ENCODE data around the gene HOXA13.

The HOXA13 gene

GRCh38 chr7:27179503-27180430 is 20.1 kb downstream of the HOXA13 start:
- DNase-seq: peak; percentile 65

DNA sequence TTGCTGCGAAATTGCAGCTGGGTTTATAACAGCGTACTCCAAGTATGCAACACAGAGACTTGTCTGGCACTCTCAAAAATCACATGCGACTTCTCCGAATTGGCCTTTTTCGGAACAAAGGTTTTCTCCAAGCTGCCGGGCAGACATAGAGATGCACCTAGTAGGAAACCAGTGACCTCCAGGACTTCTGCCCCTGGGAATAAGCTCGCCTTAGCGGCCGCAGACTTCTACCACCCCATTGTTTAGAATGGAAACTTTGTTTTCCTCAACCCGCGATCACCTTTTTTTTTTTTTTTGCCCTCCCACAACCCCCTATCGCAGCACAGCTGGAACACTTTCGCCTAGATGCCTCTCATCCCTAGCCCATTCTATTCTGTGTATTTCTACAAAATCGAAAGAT is 20.9 kb downstream of the HOXA13 start:
- DNase-seq: no peak

- DNase-seq: no peak
Observed at GRCh38 chr7:27178366-27178765, 21.5 kb downstream of the HOXA13 start.

DNA sequence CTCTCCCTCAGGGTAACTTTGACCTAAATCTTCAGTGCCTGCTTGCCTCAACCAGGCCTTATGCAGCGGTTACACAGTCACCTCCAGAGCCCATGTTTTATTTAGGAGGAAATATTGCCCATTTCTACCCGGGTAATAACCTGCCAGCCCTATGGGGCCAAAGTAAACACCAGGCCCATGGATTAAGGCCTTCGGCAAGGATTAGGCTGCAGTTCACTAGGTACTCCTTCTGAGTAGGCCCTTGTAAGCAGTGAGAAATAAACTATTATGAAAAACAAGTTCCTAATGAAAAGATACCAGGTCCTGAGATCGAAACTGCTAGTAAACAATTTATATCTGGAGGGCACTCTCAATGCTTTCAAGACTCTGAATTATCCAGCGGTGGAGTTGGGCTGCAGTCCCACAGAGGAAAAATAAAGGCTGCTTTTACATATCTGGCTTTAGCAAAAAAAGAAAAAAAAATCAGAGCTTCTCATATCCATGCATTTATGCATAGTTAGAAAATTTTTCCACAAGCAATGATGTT is 22.0 kb downstream of the HOXA13 start:
- DNase-seq: no peak

GRCh38 chr7:27176962-27177794 is 22.7 kb downstream of the HOXA13 start:
- no peak for DNase-seq

GRCh38 chr7:27176524-27176845 is 23.4 kb downstream of the HOXA13 start:
- no peak for DNase-seq

GRCh38 chr7:27175626-27176523 is 24.0 kb downstream of the HOXA13 start:
- DNase-seq: no peak

DNA sequence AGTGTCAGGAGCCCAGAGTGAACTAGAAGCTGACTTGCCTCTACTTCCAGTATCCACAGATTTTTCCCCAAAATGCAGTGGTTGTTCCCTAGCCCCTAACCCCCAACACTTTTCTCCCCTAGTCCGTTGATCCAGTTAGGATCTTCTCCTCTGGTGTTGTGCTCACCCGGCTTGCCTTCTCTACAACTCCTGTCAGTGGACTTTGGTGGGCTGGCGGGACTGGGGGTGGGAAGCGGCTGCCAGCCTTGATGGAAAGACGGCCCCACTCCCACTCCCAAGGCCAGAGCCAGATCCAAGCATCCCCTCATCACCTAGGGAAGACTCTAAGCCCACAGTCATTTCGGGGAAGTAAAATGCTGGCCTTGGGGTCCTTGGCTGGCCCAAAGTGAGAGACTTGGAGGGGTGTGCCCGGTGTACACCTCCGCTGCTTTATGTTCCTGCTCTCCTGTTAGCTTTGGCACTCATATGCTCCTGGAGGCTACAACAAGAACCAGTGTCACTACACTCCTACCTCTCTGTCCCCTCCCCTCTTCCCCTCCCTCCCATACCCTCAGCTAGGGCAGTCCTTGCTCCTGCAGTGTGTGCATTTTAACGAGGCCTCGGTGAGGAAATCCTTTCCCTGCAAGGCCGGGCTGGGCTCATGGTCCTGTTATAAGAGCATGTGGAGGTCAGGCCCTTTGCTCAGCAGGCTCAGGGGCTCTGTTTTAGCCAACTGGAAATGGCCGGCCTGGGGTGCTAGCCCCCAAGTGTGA is 24.8 kb downstream of the HOXA13 start:
- DNase-seq: no peak

DNA sequence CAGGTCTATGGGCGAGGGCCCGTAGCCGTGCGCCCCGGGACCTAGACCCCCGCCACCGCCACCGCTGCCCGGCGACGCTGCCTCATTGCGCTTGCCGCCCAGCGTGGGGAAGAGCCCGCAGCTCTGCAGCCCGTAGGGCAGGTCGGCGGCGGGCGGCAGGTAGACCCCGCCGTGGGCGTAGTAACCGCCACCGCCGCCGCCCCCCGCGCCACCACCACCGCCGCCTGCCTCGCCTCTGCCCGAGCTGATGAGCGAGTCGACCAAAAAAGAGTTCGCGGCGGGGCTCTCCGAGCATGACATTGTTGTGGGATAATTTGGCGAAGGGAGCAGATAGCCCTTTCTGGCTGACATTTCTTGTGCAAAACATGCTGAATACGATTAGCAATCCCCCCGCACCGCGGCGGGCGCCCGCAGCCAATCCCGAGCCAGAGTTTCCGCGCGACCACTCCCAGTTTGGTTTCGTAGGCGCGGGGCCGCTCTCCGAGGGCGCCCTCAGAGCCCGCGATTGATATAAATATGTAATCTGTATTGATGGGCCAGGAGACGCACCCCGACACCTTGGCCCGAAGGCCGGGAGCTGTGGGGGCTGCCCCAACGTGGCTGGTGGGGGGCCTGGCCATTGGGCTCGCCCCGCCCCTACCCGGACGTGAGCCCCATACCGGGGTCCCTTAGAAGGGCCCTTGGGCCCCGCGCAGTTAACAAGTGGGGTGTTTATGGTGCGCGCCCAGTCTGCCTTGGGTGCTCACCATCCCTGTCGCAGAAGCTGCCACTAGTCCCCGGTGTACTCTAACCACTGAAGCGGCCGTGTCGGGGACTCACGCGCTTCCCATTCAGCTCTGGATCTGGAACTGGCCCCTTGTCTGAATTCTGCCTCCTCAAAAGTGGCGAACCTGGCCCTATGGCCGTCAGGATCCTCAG is 25.7 kb downstream of the HOXA13 start, which contains the start of gene HOXA10:
Gene HOXA10 (minus strand): TSS at position 365 of the 918 bp plus-strand sequence. CDS start 14 bp downstream, at position 351.
- DNase-seq: no peak

- DNase-seq: no peak
Observed at GRCh38 chr7:27173511-27173955, 26.4 kb downstream of the HOXA13 start.

DNA sequence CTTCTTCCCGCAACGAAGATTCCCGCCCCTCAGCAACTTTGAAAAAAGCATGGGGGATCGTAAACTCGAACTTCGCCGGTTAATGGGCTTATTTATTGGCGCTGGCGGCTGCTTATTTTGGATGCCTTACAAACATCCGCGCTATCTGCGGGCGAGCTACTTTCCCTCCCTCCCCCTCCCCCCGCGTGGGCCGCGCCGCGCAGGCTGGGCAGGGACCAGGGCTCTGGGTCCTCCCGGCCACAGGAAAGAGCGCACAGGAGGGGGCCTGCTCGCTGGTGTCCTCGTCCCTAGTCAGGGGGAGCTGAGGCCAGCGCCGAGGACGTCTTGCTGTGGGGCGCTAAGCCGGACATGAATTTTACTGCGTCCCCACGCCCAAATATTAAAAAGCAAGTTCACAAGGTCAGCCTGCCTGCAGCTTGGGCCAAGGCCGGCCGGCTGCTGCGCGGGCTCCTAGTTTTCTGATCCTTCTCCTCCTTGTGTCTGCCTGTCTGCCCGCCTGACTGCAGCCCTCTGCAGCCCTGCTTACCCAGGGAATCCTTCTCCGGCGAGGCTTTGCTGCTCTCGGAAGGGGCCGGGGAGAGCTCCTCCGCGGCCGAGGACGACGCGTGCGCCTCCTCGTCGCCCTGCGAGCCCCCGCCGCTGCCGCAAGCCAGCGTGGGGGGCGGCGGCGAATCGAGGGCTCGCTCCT is 26.9 kb downstream of the HOXA13 start:
- no peak for DNase-seq

DNA sequence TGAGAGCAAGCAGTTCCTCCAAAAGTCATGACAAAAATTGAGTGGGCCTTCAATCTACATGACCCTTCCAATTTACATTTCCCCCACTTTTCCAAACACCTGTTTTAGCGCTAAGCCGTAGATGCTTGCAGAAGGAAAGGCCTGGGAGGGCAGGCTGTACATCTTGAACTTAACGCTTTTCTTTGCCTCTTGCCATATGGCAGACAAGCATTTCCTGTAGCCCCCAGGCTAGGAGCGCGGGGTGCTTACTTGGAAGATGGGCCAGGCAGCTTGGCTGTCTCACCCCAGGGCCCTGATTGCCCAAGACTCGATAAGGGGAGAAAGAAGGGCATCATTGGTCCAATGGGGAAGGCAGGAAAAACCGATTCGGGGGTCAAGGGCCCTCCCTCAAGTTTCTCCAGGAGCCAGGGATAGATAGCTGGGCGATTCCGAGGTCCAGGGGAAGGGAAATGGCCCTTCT is 27.5 kb downstream of the HOXA13 start:
- no peak for DNase-seq

DNA sequence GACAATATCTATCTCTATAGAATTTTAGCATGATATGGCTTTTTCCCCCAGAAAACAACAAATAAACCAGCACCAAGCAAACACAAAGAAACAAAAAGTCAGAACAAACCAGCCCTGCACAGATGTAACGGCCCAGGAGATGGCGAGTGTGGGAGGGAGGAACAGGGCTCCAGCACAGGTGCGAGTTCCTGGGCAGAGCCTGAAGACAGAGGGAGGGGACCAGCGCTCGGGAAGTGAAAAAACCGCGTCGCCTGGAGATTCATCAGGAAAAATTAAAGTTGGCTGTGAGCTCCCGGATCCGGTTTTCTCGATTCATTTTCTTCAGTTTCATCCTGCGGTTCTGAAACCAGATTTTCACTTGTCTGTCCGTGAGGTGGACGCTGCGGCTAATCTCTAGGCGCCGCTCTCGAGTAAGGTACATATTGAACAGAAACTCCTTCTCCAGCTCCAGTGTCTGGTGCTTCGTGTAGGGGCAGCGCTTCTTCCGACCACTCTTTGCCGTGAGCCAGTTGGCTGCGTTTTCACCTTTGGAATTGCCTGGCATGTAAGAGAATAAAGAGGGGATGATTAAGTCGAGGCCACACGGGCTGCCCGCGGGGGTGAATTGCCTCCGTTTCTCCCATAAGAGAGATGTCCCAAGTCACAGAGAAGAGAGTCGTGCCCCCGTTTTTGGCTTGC is 28.1 kb downstream of the HOXA13 start:
- DNase-seq: no peak

DNA sequence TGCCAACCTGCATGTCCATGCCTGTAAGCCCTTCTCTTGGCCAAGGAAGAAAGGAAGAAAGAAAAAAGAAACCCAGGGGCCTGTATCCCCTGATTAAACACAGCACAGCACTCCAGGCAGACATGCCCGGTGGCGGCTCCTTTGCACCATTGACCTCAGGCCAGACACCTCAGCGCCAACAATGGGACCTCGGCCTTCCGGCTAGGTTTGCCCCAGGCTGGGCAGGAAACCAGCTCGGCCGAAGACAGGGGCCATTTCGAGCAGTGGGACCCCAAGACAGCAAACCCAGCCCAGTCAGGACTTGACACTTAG is 28.6 kb downstream of the HOXA13 start:
- DNase-seq: no peak

GRCh38 chr7:27170426-27171324 is 29.2 kb downstream of the HOXA13 start:
- no peak for DNase-seq

DNA sequence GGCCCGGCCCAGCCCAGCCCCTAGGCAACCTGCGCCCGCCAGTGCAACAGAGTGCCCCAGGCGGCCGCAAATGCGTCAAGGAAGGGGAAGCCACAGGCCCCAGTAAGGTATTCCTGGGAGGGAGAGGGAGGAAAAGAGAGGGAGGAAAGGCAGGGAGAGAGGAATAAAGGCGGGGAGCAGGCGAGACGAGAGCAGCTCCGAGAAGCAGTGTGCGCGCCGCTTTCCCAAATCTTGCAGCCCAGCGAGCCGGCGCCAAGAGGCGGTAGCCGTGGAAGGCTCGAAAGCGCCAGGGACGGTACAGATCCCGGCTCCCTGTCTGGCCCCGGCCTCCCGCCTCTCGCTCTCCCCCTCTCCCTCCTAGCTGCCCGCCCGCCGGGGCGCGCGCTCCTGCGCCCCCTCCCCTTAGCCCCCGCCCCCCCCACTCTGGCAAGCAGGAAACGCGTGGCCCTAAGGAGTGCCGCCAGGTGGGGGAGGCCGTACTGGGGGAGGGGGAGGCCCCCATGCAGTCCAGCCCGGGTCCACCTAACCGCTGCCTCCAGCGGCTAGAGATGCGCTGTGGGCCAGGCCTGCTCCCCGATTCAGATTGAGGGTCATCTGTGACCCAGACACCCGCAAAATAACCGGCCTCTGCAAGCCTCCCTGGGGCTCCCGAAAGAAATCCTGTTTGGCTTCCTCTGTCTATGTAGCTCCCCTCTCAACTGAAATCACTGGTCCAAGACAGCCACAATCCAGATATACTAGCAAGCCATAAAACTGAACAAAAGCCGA is 30.0 kb downstream of the HOXA13 start:
- no peak for DNase-seq

GRCh38 chr7:27168265-27168947 is 31.5 kb downstream of the HOXA13 start:
- no peak for DNase-seq

All from activated CD4-positive, alpha-beta T cell treated with anti-CD3 and anti-CD28 coated beads, Interleukin-2, amount 50 U/mL, for 16 hours (primary cell).